Measurements from ENCODE around the gene KREMEN2. TPM values are rescaled to one million over a fixed set of nuclear protein-coding genes. Genes with fewer than 3 reads are reported as not detected.

Gene KREMEN2
- total and polyA plus RNA-seq, 2 of the 4 experiments (the other 2 are of a cell fraction), result 0.03 TPM; not detected in 1

GRCh38 chr16:3012828-3013420 is 48.8 kb downstream of the KREMEN2 start, which contains the start of gene CLDN9:
CLDN9 (plus strand) TSS chr16:3012923; CDS start chr16:3013363, 440 bp downstream.
- no peak for TF ChIP-seq POLR2A (IDR thresholded peaks at IDR 0.05; ENCODE audit: low read depth, low read length)
- no peak for TF ChIP-seq CEBPB (IDR thresholded peaks at IDR 0.05; ENCODE audit: low read depth, low read length)
- TF ChIP-seq, protein P1, sequence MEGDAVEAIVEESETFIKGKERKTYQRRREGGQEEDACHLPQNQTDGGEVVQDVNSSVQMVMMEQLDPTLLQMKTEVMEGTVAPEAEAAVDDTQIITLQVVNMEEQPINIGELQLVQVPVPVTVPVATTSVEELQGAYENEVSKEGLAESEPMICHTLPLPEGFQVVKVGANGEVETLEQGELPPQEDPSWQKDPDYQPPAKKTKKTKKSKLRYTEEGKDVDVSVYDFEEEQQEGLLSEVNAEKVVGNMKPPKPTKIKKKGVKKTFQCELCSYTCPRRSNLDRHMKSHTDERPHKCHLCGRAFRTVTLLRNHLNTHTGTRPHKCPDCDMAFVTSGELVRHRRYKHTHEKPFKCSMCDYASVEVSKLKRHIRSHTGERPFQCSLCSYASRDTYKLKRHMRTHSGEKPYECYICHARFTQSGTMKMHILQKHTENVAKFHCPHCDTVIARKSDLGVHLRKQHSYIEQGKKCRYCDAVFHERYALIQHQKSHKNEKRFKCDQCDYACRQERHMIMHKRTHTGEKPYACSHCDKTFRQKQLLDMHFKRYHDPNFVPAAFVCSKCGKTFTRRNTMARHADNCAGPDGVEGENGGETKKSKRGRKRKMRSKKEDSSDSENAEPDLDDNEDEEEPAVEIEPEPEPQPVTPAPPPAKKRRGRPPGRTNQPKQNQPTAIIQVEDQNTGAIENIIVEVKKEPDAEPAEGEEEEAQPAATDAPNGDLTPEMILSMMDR (conservative IDR thresholded peaks at IDR 0.05; ENCODE audit: low read depth, low read length), result no peak
- in situ Hi-C loops (cut with MboI; ENCODE audit: low sequenced_read_pairs), result no loop called here
- Histone ChIP-seq H3K9me3 (ENCODE audit: control insufficient read depth, insufficient read depth, low read length) (no peaks in the 10 kb centered on the region), H3K23ac (ENCODE audit: low read depth, low read length) (no peak within 1 kb of the TSS), H4K20me1 (ENCODE audit: insufficient read depth, low read length) (peaks cover 4% of the 10 kb centered on the region; the same call in 1 of the 2 replicates), H3K4ac (ENCODE audit: low read depth, low read length) (no peak within 1 kb of the TSS), H4K5ac (ENCODE audit: low read depth, low read length) (no peak within 1 kb of the TSS), H3K27me3 (ENCODE audit: control insufficient read depth, insufficient read depth, low read length) (peaks cover 42% of the 10 kb centered on the region), H4K8ac (ENCODE audit: low read depth in 2 of 2, low read length in 2 of 2) (no peak within 1 kb of the TSS), H3K4me3 (ENCODE audit: insufficient read depth, low read depth, low read length) (no peak within 1 kb of the TSS), H2AK9ac (replicated peaks; ENCODE audit: low read depth, low read length, poor library complexity) (no peak within 1 kb of the TSS), H3K9ac (ENCODE audit: low read depth, low read length) (no peak within 1 kb of the TSS), H2BK5ac (ENCODE audit: low read depth, low read length, poor library complexity, severe bottlenecking) (no peak within 1 kb of the TSS), H2AFZ (replicated peaks; ENCODE audit: low read length, poor library complexity) (peak within 1 kb of the TSS; percentile 28), H2BK120ac (ENCODE audit: low read depth, low read length) (no peak within 1 kb of the TSS), H2AK5ac (ENCODE audit: low read depth, low read length) (no peak within 1 kb of the TSS), H3K14ac (replicated peaks; ENCODE audit: low read depth, low read length) (no peak within 1 kb of the TSS), H3K27ac (ENCODE audit: insufficient read depth, low read length) (no peak within 1 kb of the TSS), H3K56ac (ENCODE audit: extremely low read depth, insufficient read depth, low read length) (no peak within 1 kb of the TSS), H3K9me1 (ENCODE audit: insufficient read depth, low read length) (no peaks in the 10 kb centered on the region), H2BK20ac (ENCODE audit: low read depth, low read length) (no peak within 1 kb of the TSS), H4K91ac (ENCODE audit: insufficient read depth, low read depth, low read length) (no peak within 1 kb of the TSS), H3K18ac (ENCODE audit: low read depth, low read length) (no peak within 1 kb of the TSS), H3K36me3 (ENCODE audit: control insufficient read depth, insufficient read depth, low read length) (no peaks in the 10 kb centered on the region), H3K79me1 (ENCODE audit: low read depth in 1 of 2, low read length in 2 of 2) (no peaks in the 10 kb centered on the region), H3K4me2 (ENCODE audit: low read depth, low read length) (no peak within 1 kb of the TSS), H2BK15ac (ENCODE audit: low read depth, low read length) (no peak within 1 kb of the TSS), H3K4me1 (ENCODE audit: control insufficient read depth, insufficient read depth, low read length) (peaks cover 3% of the 10 kb centered on the region; the same call in 1 of the 2 replicates)
- dilution Hi-C loops (cut with HindIII; ENCODE audit: low sequenced_read_pairs, unreplicated experiment), result no loop called here
- ATAC-seq (ENCODE audit: low read depth) (no peak), DNase-seq (no peak)
- ChIA-PET POLR2A (ENCODE audit: unreplicated experiment) (interaction anchor here (1.4 kb wide), 1 partner anchor 10 kb away, joined by 3 read pairs; no protein-coding TSS in a partner anchor), CTCF (interaction anchor here (0.6 kb wide), 1 partner anchor 30 kb away, joined by 3 read pairs; no protein-coding TSS in a partner anchor)
- WGBS, 2 experiments (ENCODE audit: extremely low coverage in 2 of 2, insufficient read length in 1 of 2), result 47% methylated on average over 10 of the region's 27 CpGs; no CpG with 5 or more reads in 1 of the 2 experiments
- intact Hi-C loops (cut with micrococcal nuclease), result no loop called here
- BruUV-seq (replicated peaks), result no TSS peak
